LNCAP (cell line): ENCODE results near the gene HUNK.

Experiments
- CTCF ChIP-seq: fragments of 450-650 bp; IDR thresholded peaks from 2 replicates; pipeline ENCODE4 v1.5.1; 2017; ENCODE audit warnings: mild to moderate bottlenecking

Gene HUNK

DNA sequence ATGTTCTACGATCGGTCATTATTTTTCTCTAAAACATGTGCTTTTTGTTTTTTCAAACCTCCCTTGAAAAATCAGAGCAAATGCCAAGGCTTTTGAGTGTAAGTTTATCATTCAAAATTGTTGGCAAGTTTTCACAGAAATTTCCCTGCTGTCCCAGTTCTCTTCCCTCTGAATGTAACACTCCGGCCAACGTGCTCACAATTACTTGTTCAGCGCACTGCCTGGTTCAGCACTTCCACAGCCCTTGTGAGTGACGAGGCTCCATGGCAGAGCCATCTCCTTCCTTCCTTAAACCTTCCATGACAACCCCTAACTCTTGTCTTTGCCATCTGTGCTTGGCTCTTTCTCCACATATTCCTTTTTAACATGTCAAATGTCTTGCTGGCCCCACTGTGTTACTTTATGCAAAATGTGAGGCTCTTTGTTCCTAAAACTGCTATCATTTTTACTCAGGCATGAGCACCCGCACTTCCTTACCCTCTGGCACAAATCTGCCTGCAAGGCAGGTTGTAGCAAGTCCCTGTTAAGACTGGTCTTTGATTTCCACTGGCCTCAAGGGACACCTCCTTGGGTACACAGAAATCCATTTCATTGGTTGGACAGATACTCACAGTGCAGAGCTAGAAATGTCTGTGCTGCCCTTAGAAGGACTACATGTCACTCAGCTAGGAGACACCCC, 142.8 kb downstream of the HUNK start:
- TF ChIP-seq CTCF: no peak

GRCh38 chr21:32018381-32018780, 145.6 kb downstream of the HUNK start:
- no peak for TF ChIP-seq CTCF

DNA sequence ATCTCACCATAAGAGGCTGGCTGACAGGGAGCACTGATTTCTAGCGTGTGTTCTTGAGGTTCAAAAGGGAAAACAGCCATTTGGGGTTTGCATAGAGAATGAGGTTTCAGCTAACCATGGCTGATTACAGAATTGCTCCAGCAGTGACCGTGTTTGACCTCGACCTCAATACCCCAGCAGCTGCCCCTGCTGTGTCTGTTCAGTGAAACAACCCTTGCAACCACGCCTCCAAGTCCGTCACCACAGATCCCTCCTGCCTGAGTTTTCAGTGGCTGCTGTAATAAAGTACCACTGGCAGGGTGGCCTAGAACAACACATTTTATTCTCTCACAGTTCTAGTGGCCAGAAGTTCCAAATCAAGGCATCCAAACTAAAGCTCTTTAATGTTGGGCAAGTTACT, 147.7 kb downstream of the HUNK start:
- TF ChIP-seq CTCF: no peak

DNA sequence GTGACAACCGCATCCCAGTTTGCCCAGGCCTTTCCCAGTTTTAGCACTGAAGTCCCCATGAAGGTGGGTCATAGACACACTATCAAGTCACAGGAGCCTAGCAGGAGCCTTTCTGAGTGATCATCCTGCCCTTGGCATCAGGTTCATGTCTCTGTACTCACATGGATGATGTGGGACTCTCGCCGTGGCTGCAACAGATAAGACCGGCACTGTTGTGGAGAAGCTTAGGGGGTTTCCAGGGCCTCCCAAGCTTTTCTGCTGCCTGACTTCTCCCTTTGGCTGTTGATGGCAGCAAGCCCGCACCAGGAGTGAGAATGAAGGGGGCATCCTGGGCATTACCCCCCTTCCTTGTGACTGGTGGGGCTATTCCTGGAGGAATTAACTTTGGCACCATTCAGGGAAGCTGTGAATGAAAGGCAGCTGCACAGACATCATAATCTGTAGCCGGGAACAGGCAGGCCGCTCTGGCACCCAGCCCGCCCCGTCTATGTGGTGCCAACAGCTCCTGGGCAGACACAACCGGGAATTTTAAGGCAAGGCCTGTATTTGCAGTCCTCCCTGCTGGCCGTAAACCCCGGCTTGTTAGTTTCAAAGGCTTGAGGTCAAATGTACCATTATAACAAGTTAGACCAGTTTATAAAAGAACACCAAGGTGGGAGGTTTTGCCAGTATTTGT, 148.6 kb downstream of the HUNK start:
- TF ChIP-seq CTCF: no peak

GRCh38 chr21:32022146-32022545, 149.3 kb downstream of the HUNK start:
- TF ChIP-seq CTCF: no peak

DNA sequence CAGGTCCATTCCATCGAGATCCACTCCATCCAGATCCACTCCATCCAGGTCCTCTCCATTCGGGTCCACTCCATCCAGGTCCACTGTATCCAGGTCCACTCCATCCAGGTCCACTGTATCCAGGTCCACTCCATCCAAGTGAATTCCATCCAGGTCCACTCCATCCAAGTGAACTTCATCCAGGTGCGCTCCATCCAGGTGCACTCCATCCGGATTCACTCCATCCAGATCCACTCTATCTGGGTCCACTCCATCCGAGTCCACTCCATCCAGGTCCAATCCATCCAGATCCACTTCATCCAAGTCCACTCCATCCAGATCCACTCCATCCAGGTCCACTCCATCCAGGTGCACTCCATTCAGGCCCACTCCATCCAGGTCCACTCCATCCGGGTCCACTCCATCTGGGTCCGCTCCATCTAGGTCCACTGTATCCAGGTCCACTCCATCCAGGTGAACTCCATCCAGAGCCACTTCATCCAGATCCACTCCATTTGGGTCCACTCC, 157.4 kb downstream of the HUNK start:
- TF ChIP-seq CTCF: no peak

- no peak for TF ChIP-seq CTCF
These were observed 162.0 kb downstream of the HUNK start for GRCh38 chr21:32034850-32035249.
